Measurements from ENCODE around the gene FCN1. TPM values are rescaled to one million over a fixed set of nuclear protein-coding genes. Genes with fewer than 3 reads are reported as not detected.

The FCN1 gene
- total RNA-seq, 1 donor from 2014 or later = not detected

DNA sequence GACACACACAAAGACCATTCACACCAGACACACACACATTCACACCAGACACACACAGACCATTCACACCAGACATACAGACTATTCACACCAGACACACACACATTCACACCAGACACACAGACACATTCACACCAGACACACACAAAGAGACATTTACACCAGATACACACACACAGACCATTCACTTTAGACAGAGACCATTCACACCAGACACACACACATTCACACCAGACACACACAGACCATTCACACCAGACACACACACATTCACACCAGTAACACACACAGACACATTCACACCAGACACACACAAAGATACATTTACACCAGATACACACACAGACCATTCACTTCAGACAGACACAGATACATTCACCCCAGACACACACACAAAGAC lies 29.0 kb upstream of the FCN1 start:
- no peaks in the 10 kb centered on the region for H3K4me1 Mint-ChIP-seq (ENCODE audit: unreplicated experiment)
- H3K27me3 Mint-ChIP-seq (ENCODE audit: unreplicated experiment) = peaks cover 12% of the 10 kb centered on the region
- H3K4me3 Mint-ChIP-seq (ENCODE audit: unreplicated experiment) = no peak overlapping the region
- no peaks in the 10 kb centered on the region for H3K9me3 Mint-ChIP-seq (ENCODE audit: unreplicated experiment)
- TF ChIP-seq, protein P1, sequence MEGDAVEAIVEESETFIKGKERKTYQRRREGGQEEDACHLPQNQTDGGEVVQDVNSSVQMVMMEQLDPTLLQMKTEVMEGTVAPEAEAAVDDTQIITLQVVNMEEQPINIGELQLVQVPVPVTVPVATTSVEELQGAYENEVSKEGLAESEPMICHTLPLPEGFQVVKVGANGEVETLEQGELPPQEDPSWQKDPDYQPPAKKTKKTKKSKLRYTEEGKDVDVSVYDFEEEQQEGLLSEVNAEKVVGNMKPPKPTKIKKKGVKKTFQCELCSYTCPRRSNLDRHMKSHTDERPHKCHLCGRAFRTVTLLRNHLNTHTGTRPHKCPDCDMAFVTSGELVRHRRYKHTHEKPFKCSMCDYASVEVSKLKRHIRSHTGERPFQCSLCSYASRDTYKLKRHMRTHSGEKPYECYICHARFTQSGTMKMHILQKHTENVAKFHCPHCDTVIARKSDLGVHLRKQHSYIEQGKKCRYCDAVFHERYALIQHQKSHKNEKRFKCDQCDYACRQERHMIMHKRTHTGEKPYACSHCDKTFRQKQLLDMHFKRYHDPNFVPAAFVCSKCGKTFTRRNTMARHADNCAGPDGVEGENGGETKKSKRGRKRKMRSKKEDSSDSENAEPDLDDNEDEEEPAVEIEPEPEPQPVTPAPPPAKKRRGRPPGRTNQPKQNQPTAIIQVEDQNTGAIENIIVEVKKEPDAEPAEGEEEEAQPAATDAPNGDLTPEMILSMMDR (IDR thresholded peaks at IDR 0.05) = no peak
- H3K36me3 Mint-ChIP-seq (ENCODE audit: unreplicated experiment) = no peaks in the 10 kb centered on the region
- no peak overlapping the region for H3K27ac Mint-ChIP-seq (ENCODE audit: unreplicated experiment)
- no peak for DNase-seq (ENCODE audit: extremely low spot score, unreplicated experiment)

DNA sequence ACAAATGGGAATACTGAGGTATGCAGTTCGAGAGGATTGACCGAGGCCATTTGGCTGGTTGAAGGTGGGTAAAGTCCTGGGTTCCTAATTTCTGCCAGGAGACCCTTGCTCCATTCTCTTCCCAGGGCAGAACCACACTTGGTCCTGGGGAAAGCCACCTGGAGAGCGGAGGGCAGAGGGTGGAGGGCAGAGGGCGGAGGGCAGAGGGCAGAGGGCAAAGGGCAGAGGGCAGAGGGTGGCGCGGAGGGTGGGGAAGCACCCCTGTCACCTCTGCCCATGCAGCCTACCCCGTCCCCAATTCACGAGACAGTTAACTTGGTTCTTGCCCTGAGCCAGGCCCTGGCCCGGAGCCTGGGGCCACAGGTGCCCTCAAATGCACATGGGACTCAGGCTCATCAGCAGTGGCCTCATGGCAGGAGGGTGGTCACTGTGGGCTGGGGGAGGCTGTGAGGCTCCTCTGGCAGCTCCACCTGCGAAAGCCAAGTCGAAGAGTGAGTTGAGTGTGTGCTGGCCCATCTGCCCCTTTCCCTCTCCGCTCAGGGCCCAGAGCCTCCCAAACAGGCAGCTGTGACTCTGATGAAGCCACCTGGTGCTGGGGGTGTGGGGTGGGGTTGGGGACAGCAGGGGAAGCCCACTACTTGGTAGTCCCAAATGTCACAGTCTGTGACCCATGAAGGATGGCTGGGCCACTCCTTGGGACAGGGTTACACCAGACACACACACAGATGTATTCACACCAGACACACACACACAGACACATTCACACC lies 28.0 kb upstream of the FCN1 start:
- Mint-ChIP-seq H3K4me3 (ENCODE audit: unreplicated experiment) (no peak overlapping the region), H3K4me1 (ENCODE audit: unreplicated experiment) (no peaks in the 10 kb centered on the region), H3K36me3 (ENCODE audit: unreplicated experiment) (no peaks in the 10 kb centered on the region), H3K27ac (ENCODE audit: unreplicated experiment) (no peak overlapping the region), H3K9me3 (ENCODE audit: unreplicated experiment) (no peaks in the 10 kb centered on the region), H3K27me3 (ENCODE audit: unreplicated experiment) (peaks cover 17% of the 10 kb centered on the region)
- no peak for DNase-seq (ENCODE audit: extremely low spot score, unreplicated experiment)
- TF ChIP-seq, protein P1 (IDR thresholded peaks at IDR 0.05) = no peak

DNA sequence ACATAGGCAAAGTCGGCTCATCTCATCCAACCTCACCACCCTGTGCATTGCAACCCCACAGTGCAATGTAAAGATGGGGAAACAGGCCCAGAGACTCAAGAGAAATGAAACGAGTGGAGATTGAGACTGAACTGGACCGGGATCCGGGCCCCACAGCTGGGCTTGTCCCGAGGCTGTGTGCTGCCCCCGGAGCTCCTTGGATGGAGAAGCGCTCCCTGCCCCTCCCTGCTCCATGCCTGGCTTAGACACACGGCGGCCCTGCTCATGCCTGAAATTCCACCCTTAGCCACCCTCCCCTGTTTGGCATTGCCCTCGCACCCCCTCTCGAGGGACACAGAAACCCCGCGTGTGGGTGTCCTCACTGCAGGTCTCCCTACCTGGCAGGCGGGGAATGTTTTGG lies 27.2 kb upstream of the FCN1 start:
- DNase-seq (ENCODE audit: extremely low spot score, unreplicated experiment) = no peak
- Mint-ChIP-seq H3K4me3 (ENCODE audit: unreplicated experiment) (no peak overlapping the region), H3K9me3 (ENCODE audit: unreplicated experiment) (no peaks in the 10 kb centered on the region), H3K27me3 (ENCODE audit: unreplicated experiment) (peaks cover 17% of the 10 kb centered on the region), H3K4me1 (ENCODE audit: unreplicated experiment) (no peaks in the 10 kb centered on the region), H3K27ac (ENCODE audit: unreplicated experiment) (no peak overlapping the region), H3K36me3 (ENCODE audit: unreplicated experiment) (no peaks in the 10 kb centered on the region)
- TF ChIP-seq, protein P1 (IDR thresholded peaks at IDR 0.05) = no peak

DNA sequence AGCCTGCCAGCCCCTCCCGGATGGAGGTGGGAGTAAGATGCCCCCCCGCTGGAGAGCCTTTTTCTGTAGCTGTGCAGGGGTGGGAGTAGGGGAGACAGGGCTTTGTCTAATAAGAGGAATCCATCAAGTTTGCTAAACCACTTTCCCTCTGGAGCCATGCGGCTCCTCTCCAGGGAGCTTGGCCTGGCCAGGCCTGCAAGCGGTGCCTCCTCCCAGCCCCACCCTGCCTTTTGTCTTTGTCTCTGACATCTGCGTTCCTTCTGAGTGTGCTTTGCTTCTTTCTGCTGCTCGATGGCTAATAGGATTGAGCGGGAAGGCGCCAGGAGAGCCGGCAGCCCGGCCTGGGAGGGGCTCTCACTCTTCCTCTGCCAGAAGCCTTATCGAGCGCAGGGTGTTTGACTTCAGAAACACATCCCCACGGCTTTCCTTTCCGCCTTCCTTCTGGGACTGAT lies 26.7 kb upstream of the FCN1 start:
- no peak overlapping the region for H3K27ac Mint-ChIP-seq (ENCODE audit: unreplicated experiment)

DNA sequence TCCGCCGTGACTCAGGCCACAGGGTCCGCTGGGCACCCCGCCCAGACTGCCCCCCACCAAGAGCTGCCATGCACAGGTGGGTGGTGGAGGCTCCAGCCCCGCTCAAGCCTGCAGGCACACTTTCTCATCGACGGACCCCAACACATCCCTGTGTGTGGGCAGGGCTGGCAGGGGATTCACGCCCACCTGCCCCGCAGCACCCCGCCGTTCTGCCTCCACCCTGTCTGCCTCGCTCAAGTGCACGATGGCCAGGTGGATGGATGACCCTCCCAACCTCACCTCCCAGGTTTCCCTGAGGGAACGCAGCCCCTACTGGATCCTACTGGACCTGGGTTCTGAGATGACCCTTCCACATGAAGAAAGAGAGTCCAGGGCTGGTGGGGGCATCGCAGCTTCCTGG lies 26.1 kb upstream of the FCN1 start:
- Mint-ChIP-seq H3K27ac (ENCODE audit: unreplicated experiment) (no peak overlapping the region), H3K4me1 (ENCODE audit: unreplicated experiment) (no peaks in the 10 kb centered on the region), H3K9me3 (ENCODE audit: unreplicated experiment) (no peaks in the 10 kb centered on the region), H3K4me3 (ENCODE audit: unreplicated experiment) (no peak overlapping the region), H3K36me3 (ENCODE audit: unreplicated experiment) (no peaks in the 10 kb centered on the region), H3K27me3 (ENCODE audit: unreplicated experiment) (peaks cover 22% of the 10 kb centered on the region)
- no peak for DNase-seq (ENCODE audit: extremely low spot score, unreplicated experiment)
- TF ChIP-seq, protein P1 (IDR thresholded peaks at IDR 0.05) = no peak

More for the DNA sequence above, 26.7 kb upstream of the FCN1 start:
- H3K27me3 Mint-ChIP-seq (ENCODE audit: unreplicated experiment) = peaks cover 20% of the 10 kb centered on the region
- no peaks in the 10 kb centered on the region for H3K9me3 Mint-ChIP-seq (ENCODE audit: unreplicated experiment)
- no peaks in the 10 kb centered on the region for H3K36me3 Mint-ChIP-seq (ENCODE audit: unreplicated experiment)
- no peak for DNase-seq (ENCODE audit: extremely low spot score, unreplicated experiment)
- no peak overlapping the region for H3K4me3 Mint-ChIP-seq (ENCODE audit: unreplicated experiment)
- no peaks in the 10 kb centered on the region for H3K4me1 Mint-ChIP-seq (ENCODE audit: unreplicated experiment)
- TF ChIP-seq, protein P1 (IDR thresholded peaks at IDR 0.05) = no peak

All from osteocyte (in vitro differentiated cells).